ENCODE results near the gene PTPRT.

DNA sequence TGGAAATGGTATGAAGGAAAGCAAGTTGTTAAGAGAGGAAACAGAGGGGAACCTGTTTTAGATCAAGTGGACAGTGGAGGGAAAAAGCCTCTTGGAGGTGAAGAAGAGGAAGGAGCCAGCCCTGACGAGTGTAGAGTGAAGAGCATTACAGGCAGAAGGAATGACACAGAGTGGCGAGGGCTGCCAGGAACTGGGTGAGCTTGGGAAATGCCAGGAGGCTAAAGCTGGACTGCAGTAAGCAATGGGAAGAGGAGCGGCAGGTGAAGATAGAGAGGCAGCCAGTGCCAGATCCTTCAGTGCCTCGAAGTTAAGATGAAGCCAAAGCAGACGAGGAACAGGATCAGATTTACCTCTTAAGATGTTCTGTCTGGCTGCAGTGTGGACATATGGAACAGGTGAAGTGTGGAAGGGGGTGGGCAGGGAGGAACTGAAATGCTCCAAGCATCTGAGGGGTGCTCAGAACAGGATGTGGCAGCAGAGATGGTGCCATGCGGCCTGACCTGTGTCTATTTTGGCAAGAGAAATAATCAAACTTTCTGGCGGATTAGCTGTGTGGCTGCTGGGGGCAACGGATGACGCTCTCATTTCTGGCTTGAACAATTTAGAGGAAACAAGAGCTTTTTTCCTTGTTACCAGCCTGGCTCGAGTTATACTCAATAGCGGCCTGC lies 748.4 kb downstream of the PTPRT start:
- no peak for TF ChIP-seq POLR2A (IDR thresholded peaks at IDR 0.05)
- TF ChIP-seq, protein P1, sequence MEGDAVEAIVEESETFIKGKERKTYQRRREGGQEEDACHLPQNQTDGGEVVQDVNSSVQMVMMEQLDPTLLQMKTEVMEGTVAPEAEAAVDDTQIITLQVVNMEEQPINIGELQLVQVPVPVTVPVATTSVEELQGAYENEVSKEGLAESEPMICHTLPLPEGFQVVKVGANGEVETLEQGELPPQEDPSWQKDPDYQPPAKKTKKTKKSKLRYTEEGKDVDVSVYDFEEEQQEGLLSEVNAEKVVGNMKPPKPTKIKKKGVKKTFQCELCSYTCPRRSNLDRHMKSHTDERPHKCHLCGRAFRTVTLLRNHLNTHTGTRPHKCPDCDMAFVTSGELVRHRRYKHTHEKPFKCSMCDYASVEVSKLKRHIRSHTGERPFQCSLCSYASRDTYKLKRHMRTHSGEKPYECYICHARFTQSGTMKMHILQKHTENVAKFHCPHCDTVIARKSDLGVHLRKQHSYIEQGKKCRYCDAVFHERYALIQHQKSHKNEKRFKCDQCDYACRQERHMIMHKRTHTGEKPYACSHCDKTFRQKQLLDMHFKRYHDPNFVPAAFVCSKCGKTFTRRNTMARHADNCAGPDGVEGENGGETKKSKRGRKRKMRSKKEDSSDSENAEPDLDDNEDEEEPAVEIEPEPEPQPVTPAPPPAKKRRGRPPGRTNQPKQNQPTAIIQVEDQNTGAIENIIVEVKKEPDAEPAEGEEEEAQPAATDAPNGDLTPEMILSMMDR (IDR thresholded peaks at IDR 0.05) = no peak

Data from suprapubic skin (tissue), 3 donors.